COR-L47 (cell line): ENCODE measurements around the gene RAPGEF4.

Source experiments
- DNase-seq: peaks from one replicate; lab custom pipeline; 2025; lab: John Stamatoyannopoulos, UW

RAPGEF4 gene

DNA sequence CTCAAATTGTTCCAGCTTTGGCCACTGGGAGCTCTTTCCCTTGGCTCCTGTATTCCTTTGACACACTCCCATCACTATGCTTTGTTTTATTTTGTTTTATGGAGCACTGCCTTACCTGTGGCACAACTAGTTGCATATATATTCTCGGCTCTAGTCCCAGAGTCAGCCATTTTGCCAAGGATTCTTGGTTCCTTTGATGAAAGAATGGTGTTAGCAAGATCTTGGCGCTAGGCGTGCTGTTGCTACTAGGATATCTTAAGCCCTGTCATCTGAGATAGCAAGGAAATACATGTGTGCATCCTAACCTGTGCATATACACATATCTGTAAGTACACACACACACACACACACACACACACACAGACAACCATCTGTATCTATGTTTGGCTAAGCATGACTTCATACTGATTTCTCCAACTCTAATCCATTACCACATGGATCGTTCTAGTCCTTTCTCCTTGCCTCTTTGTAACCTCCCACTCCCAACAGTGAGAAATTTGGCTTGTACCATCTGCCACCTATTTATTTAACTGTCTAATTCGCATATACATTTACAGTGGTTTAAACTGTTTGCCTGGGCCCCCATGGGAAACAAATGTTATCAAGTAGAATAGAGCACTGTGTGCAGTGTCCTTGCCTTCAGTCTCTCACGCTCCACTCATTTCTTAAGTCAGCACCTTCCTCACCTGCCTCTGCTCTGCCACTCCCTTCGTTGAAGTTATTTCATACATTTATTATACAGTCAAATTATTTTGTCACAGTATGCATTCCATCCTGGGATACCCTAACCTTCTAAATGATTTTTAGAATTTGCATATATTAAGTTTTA is 202.5 kb downstream of the RAPGEF4 start:
- DNase-seq, result no peak

DNA sequence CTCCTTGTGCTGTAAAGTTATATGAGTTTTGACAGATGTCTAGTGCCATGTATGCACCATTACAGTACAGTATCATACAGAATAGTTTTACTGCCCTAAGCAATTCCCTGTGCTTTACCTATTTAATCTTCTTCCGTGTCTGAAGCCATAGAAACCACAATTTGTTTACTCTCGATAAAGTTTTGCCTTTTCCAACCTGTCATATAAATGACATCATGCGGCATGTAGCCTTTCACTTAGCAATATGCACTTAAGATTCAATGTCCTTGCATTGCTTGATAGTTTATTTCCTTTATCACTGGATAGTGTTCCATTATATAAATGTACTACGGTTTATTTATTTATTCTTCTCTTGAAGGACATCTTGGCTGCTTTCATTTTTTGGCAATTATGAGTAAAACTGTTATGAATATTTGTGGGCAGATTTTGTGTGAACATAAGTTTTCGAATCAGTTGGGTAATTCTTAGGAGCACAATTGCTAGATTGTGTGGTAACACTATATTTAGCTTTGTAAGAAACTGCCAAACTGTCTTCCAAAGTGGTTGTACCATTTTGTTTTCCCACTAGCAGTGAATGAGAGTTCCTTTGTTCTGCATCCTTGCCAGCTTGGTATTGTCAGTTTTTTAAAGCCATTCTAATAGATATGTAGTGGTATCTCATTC is 203.2 kb downstream of the RAPGEF4 start:
- no peak for DNase-seq

GRCh38 chr2:172943539-172943938 is 207.9 kb downstream of the RAPGEF4 start:
- no peak for DNase-seq

- DNase-seq, result no peak
These were observed 208.6 kb downstream of the RAPGEF4 start for GRCh38 chr2:172944022-172944793.

DNA sequence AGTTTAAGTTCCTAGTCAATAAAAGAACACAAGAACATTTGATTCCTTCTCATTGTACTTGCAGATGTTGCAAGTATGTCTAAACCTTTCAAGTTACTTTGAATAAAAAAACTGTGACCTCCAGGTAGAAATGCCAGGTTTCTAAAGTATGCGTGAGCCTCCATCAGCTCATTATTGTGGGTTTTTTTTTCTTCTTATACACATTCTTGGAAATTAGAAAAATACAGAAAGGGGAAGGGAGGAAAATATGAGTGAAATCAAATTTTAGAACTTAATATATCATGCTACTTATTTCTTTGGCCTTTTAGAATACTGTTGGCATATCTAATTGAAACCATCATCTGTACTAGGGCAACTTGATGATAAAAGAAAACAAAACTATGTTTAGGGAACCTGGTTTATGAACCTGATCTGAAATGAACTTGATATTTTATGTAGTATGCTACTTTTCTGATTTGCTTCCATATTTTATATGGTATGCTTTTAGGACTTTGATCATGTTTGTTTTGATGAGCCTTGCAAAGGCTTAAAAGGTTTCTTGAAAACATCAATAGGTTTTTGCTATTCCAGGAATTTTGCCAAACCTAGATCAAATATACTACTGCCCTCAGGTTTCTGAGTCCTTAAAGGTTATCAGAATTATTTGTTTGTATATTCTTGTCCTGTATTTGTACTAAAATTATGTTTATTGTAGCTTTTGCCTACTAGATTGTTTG is 209.3 kb downstream of the RAPGEF4 start:
- no peak for DNase-seq

DNA sequence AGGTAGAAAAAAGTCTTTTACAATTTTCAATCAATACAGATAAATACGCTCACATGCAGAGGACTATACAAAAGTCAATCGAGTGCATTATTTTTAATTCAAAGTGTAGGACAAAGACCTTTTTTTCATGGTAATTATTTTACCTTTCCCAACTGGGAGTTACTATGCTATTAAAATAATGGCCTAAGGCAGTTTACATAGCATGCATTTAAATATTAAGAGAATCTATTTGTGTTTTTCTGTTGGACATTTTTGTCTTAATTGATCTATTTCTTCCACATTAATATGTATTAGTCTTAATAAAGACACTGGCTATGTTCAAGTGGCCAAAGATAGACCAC is 209.8 kb downstream of the RAPGEF4 start:
- no peak for DNase-seq

DNA sequence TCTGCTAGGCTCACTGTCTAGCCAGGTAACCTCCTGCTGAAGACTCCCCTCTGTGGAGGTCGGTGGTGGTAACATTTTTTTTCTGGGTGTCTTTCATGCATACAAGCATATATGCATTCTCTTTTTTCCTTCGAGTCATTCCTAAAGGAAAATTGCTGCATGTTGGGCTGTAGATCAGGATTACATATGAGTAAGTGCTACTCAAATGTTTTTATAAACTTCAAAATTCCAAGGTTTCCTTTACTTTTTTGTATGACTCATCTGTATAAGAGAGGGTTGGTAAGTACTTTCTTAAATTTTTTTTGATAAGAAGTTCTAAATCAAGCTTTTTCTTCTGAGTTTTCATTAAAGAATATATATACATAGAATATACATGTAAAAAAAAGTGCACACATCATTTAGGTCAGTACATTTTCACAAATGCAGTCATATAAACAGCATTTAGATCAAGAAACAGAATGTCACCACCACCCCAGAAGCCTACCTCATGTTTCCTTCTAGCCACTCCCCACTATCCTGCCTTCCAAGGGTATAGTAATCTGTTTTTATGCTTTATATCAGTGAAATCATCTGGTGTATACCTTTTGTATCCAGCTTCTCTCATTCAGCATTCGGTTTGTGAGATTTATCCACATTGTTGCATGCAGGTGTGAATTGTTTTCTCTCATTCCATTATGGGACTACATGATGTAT is 212.0 kb downstream of the RAPGEF4 start:
- no peak for DNase-seq

DNA sequence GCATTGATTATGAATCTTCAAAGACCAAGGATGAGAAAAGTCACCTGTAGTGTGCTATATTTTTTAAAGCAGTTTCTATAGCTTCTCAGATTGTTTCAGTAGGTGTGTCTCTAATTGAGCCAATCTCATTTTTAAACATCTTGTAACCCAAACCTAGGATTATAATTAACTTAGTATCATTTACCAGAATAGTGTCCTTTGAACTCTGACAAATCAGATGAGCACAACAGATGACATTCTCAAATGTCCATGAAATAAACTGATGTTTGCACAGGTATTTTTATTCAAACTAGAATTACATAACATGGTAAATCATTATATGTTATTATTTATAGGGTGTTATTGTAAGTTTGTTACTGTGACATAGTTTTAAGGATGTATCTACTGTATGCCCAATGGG is 213.9 kb downstream of the RAPGEF4 start:
- no peak for DNase-seq

DNA sequence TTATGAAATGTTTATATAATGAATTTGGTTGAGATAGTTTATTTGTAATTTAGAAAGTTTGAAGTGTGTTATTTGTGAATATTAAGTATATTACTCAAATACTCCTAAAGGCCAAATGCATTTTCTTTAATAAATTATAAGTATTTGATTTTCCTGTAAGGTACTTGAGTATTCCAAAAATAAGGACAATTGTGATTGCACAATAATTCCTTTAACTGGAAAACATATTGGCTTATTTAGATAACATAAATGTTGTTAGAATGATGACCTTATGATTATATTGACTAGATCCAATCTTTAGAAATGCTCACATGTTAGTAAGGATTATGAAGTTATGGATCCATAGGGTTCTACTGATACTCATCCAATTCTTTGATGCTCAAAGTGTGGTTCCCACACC is 214.9 kb downstream of the RAPGEF4 start:
- no peak for DNase-seq

DNA sequence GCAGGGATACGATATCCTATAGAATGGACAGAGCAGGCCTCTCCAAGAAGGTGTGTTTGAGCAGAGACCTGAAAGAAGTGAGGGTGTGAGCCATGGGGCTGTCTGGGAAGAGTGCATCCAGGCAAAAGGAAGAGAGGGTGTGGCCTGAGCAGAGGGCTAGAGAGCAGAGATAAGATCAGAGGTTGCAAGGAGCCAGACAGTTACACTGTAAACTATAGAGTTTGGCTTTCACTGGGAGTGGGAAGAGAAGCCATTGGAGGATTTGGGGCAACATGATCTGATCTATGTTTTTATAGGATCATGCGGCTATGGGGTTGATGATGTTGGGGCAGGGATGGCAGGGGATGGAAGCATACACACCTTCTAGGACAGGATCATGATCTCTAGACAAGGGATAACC is 215.9 kb downstream of the RAPGEF4 start:
- no peak for DNase-seq

DNA sequence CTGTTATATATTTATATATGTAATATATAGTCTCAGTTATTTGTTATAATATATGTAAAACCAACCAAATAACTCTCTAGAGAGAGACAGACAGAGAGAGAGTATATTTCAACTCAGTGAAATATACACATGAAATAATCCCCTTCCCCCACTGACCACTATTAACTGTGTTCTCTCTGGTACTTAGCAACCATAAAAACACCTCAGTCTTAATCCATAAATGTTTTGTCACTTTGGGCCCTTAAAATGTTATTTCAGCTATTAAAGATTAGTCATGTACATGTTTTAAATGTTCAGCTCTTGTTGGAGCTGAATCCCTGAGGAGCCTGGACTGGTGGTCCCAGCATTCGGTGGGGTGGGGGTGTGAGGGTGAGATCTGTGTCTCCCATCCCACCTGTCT is 217.8 kb downstream of the RAPGEF4 start:
- no peak for DNase-seq

- DNase-seq, result no peak
These were observed 218.6 kb downstream of the RAPGEF4 start for GRCh38 chr2:172953970-172954852.

DNA sequence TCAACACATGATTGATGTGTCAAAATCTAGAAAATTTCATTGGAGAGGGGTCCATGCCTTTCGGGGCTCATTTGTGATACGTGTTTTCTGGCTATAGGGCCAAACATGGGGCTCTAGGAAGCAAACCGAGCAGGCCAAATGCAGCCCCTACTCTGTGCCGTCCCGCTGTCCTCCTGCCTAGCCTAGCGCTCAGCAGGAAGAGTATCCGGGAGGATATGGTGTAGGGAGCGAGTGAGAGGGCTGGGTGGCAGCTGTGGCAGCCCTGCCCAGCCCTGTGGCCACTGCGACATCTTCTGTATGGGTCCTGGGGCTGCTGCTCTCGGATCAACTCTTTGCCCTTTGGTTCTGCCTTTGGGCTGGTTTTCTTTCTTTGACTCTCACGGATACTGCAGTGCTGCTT is 219.9 kb downstream of the RAPGEF4 start:
- no peak for DNase-seq

DNA sequence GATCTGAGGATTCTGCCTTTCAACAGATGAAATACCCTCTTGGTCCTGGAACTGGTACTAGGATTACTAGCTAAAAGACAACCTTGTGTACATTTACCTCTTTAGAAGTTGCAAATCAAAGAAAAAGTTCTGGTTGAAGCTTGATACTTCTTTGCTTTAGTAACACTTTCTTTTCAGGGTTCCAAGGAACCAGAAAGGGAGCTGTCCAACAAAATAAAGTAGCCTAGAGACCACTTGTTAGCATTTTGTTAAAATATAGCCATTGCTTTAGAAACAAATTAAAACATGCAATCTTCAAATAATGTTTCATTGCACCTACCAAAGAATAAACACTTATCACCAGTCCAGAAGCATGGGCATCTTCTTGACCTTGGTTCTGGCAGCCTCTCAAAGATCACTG is 222.1 kb downstream of the RAPGEF4 start:
- no peak for DNase-seq

- DNase-seq, result no peak
These were observed 226.4 kb downstream of the RAPGEF4 start for GRCh38 chr2:172962082-172962481.

DNA sequence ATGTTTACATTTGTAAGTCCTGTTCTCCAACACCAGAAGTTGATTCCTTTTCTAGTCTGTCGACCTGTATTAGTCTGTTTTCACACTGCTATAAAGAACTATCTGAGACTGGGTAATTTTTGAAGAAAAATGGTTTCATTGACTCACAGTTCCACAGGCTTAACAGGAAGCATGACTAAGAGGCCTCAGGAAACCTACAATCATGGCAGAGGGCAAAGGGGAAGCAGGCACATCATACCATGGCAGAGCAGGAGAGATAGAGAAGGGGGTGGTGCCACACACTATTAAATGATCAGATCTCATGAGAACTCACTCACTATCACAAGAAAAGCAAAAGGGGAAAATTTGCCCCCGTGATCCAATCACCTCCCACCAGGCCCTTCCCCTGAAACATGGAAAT is 227.2 kb downstream of the RAPGEF4 start:
- DNase-seq, result no peak

DNA sequence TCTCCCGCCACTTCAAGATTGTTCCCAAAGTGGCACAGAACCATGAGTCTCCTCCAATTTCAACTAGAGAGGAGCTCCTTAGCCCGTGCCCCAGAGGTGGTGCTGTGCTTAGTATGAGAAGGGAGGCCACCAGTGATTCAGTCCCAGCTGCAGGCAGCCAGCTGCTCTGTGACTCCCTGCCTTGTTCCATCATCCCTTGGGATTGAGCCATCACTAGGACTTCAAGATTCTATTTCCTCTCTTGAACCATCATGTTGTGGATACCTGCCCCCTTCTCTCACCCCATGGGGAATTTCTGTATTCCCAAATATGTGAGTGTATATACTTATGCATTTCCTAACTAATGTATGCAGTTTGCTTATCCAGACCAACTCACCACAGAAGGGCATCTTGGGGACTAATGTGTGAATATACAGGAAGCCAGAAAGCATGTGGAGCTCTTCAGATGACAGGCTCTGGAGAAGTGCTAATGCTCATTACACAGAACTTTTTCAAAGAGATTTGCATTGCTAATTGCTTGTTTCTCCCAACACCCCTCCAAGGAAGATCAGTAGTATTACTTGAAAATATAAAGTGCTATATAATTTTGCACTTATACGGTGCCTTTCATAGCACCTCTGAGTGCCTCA is 229.0 kb downstream of the RAPGEF4 start:
- no peak for DNase-seq

DNA sequence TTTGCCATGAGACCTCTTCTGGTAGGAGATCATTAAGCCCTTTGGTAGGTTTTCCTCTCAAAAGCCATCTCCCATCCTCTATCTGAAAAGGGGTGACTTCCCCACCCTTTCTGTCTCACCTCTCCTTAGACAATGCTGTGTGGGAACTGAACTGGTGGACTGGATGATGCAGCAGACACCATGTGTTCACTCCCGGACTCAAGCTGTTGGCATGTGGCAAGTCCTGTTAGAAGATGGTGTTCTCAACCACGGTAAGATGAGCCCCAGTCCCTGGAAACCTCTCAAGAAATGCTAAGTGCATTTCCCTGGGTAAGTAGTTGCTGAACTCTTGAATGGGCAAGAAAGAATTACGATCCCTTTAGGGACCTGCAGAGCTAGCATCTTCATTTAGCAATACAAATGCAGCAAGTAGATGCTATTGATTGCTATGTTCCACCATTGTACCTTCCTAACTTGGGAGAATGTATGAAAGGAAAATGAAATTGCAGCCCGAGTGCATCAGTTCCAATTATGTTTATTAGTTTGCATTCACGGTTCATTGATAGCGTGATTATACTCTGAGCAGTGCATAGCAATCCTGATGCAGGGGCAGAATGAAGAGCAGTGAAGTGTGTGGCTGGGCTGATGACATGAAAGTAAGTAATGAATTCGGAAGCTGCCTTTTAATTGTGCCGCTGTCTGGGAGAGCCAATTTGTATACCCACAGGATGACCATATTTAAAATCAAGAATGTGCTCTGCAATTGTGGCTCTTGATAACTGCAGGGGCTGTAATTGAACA is 230.0 kb downstream of the RAPGEF4 start:
- no peak for DNase-seq
